Measurements from ENCODE around the gene RPN1. TPM values are rescaled to one million over a fixed set of nuclear protein-coding genes. Genes with fewer than 3 reads are reported as not detected.
"Not testable (repeated sequence)": the region's sequence is repeated elsewhere in the genome, so short reads cannot be mapped to it uniquely, and the experiment has no call there.

The RPN1 gene
- total and polyA plus RNA-seq, 3 donors from 2014 or later, result 200 to 266 (median 259) TPM

- Histone ChIP-seq H3K9me3 (no peaks in the 10 kb centered on the region), H3K4me1 (peaks cover 7% of the 10 kb centered on the region), H3K27me3 (no peaks in the 10 kb centered on the region), H3K4me3 (peak overlapping the region; percentile 69 to 74), H3K36me3 (ENCODE audit: low read depth, missing control alignments) (no peaks in the 10 kb centered on the region), H3K27ac (peak overlapping the region; percentile 95 to 97)
- 1 to 2% methylated on average over 44 to 63 of the region's 67 CpGs for WGBS, 2 donors
- peak; percentile 99 for DNase-seq
- intact Hi-C loops (cut with DNase I; ENCODE audit: low total_unique reads), result no loop called here
- peak; percentile 16 for TF ChIP-seq POLR2A (IDR thresholded peaks at IDR 0.05)
- peak; percentile 90 to 100 (median 99) for TF ChIP-seq CTCF (IDR thresholded peaks at IDR 0.05)
Measured at GRCh38 chr3:128680603-128681368, 30.2 kb upstream of the RPN1 start.

- DNase-seq, result no peak
- TF ChIP-seq POLR2A (IDR thresholded peaks at IDR 0.05) (no peak), CTCF (IDR thresholded peaks at IDR 0.05) (no peak)
Measured at GRCh38 chr3:128679338-128679737, 28.7 kb upstream of the RPN1 start.

GRCh38 chr3:128675802-128676201, 25.2 kb upstream of the RPN1 start:
- H3K27me3 ChIP-seq; DNase-seq; H3K27ac ChIP-seq; H3K4me1 ChIP-seq; H3K36me3 ChIP-seq (ENCODE audit: low read depth, missing control alignments); intact Hi-C loops (cut with DNase I; ENCODE audit: low total_unique reads); H3K9me3 ChIP-seq; H3K4me3 ChIP-seq: not testable (repeated sequence)
- WGBS, 2 donors, result 58 to 65% methylated on average over 4 of the region's 4 CpGs

More at GRCh38 chr3:128679338-128679737, 28.7 kb upstream of the RPN1 start:
- Histone ChIP-seq H3K27ac (peak overlapping the region in 1 of 2 donors; percentile 97), H3K4me3 (no peak overlapping the region), H3K9me3 (no peaks in the 10 kb centered on the region), H3K4me1 (peaks cover 7% of the 10 kb centered on the region), H3K36me3 (ENCODE audit: low read depth, missing control alignments) (no peaks in the 10 kb centered on the region), H3K27me3 (no peaks in the 10 kb centered on the region)
- WGBS, 2 donors, result 77 to 83% methylated on average over 2 of the region's 2 CpGs
- intact Hi-C loops (cut with DNase I; ENCODE audit: low total_unique reads), result no loop called here

GRCh38 chr3:128674161-128674784, 23.7 kb upstream of the RPN1 start:
- Histone ChIP-seq H3K4me1 (no peaks in the 10 kb centered on the region), H3K4me3 (no peak overlapping the region), H3K36me3 (ENCODE audit: low read depth, missing control alignments) (no peaks in the 10 kb centered on the region), H3K27ac (no peak overlapping the region), H3K9me3 (no peaks in the 10 kb centered on the region), H3K27me3 (no peaks in the 10 kb centered on the region)
- no peak for TF ChIP-seq POLR2A (IDR thresholded peaks at IDR 0.05)
- TF ChIP-seq CTCF (IDR thresholded peaks at IDR 0.05), result no peak
- 91 to 96% methylated on average over 10 of the region's 10 CpGs for WGBS, 2 donors
- DNase-seq, result no peak
- intact Hi-C loops (cut with DNase I; ENCODE audit: low total_unique reads), result no loop called here

- H3K27ac ChIP-seq, result no peak overlapping the region
- no peak for TF ChIP-seq CTCF (IDR thresholded peaks at IDR 0.05)
- no peak for TF ChIP-seq POLR2A (IDR thresholded peaks at IDR 0.05)
- H3K4me3 ChIP-seq, result no peak overlapping the region
- no peaks in the 10 kb centered on the region for H3K27me3 ChIP-seq
- H3K9me3 ChIP-seq, result no peaks in the 10 kb centered on the region
- no peaks in the 10 kb centered on the region for H3K36me3 ChIP-seq (ENCODE audit: low read depth, missing control alignments)
- H3K4me1 ChIP-seq, result no peaks in the 10 kb centered on the region
- intact Hi-C loops (cut with DNase I; ENCODE audit: low total_unique reads), result no loop called here
- WGBS, 2 donors, result 97 to 100% methylated on average over 3 of the region's 3 CpGs
- no peak for DNase-seq
Measured at GRCh38 chr3:128667641-128668040, 17.0 kb upstream of the RPN1 start.

Data from testis (tissue), 3 donors.